ENCODE measurements around the gene ARL15. TPM values are rescaled to one million over a fixed set of nuclear protein-coding genes. Genes with fewer than 3 reads are reported as not detected.

The ARL15 gene
- polyA plus RNA-seq, 1 of the 3 experiments (the other 2 are of a cell fraction) = 6.4 TPM

GRCh38 chr5:54274944-54275343, 35.4 kb downstream of the ARL15 start:
- DNase-seq = no peak
- Histone ChIP-seq H3F3A (replicated peaks; ENCODE audit: insufficient read depth) (no peaks in the 10 kb centered on the region), H3K9me3 (no peaks in the 10 kb centered on the region), H3K4me1 (ENCODE audit: control insufficient read depth in 1 of 2, insufficient read depth in 2 of 2, low read depth in 1 of 2, low read length in 1 of 2) (no peaks in the 10 kb centered on the region), H3K27me3 (ENCODE audit: insufficient read depth) (no peaks in the 10 kb centered on the region), H3K79me2 (ENCODE audit: insufficient read depth) (no peaks in the 10 kb centered on the region; the same call in 1 of the 2 replicates), H4K20me1 (ENCODE audit: insufficient read depth) (no peaks in the 10 kb centered on the region), H3K9me2 (no peaks in the 10 kb centered on the region), H3K9ac (no peak overlapping the region), H3K4me2 (no peak overlapping the region), H3K4me3 (ENCODE audit: low read depth in 2 of 2, low read length in 1 of 2) (no peak overlapping the region), H3K36me3 (replicated peaks in 1 of 2; ENCODE audit: control insufficient read depth in 1 of 2, insufficient read depth in 2 of 2, low read length in 1 of 2) (no peaks in the 10 kb centered on the region), H2AFZ (ENCODE audit: low read depth) (no peak overlapping the region), H3K27ac (ENCODE audit: low read depth in 2 of 2, low read length in 1 of 2) (no peak overlapping the region)
- no peak for TF ChIP-seq YY1 (IDR thresholded peaks at IDR 0.05; ENCODE audit: low read depth)
- TF ChIP-seq CTCF (IDR thresholded peaks at IDR 0.05) = no peak
- TF ChIP-seq USF2 (IDR thresholded peaks at IDR 0.05; ENCODE audit: borderline replicate concordance, low read depth, low read length) = no peak
- no peak for TF ChIP-seq TAF1 (IDR thresholded peaks at IDR 0.05; ENCODE audit: borderline replicate concordance, low read depth, low read length)
- no peak for TF ChIP-seq GATA2 (CRISPR knock-in tag; IDR thresholded peaks at IDR 0.05)
- no peak for TF ChIP-seq CHD2 (IDR thresholded peaks at IDR 0.05; ENCODE audit: low read length, partially characterized antibody)
- ChIA-PET POLR2A (no interaction called here), CTCF (no interaction called here)
- 86% methylated on average over 2 of the region's 2 CpGs for WGBS (ENCODE audit: low lambda C conversion rate)

- H3K4me3 ChIP-seq (ENCODE audit: low read depth in 2 of 2, low read length in 1 of 2) = no peak overlapping the region
- no peaks in the 10 kb centered on the region for H3K4me1 ChIP-seq (ENCODE audit: control insufficient read depth in 1 of 2, insufficient read depth in 2 of 2, low read depth in 1 of 2, low read length in 1 of 2)
- no peaks in the 10 kb centered on the region for H3K9me3 ChIP-seq
- no peaks in the 10 kb centered on the region; the same call in 1 of the 2 replicates for H3K79me2 ChIP-seq (ENCODE audit: insufficient read depth)
- no peak overlapping the region for H3K9ac ChIP-seq
- no peak overlapping the region for H2AFZ ChIP-seq (ENCODE audit: low read depth)
- H3K27me3 ChIP-seq (ENCODE audit: insufficient read depth) = no peaks in the 10 kb centered on the region
- no peaks in the 10 kb centered on the region for H3F3A ChIP-seq (replicated peaks; ENCODE audit: insufficient read depth)
- CTCF ChIA-PET = no interaction called here
- TF ChIP-seq TAF1 (IDR thresholded peaks at IDR 0.05; ENCODE audit: borderline replicate concordance, low read depth, low read length) = no peak
- TF ChIP-seq CHD2 (IDR thresholded peaks at IDR 0.05; ENCODE audit: low read length, partially characterized antibody) = no peak
- no peak for TF ChIP-seq EP300 (IDR thresholded peaks at IDR 0.05; ENCODE audit: borderline replicate concordance in 1 of 2, low read depth in 1 of 2, low read length in 1 of 2)
- TF ChIP-seq SMC3 (IDR thresholded peaks at IDR 0.05; ENCODE audit: low read depth, low read length) = no peak
- no peak for TF ChIP-seq REST (IDR thresholded peaks at IDR 0.05; ENCODE audit: low read depth, low read length)
- no peak for TF ChIP-seq NRF1 (IDR thresholded peaks at IDR 0.05; ENCODE audit: low read depth, low read length)
- TF ChIP-seq RXRA (IDR thresholded peaks at IDR 0.05; ENCODE audit: borderline replicate concordance, low read depth) = no peak
- no peak for TF ChIP-seq MAX (IDR thresholded peaks at IDR 0.05; ENCODE audit: low read depth)
- TF ChIP-seq POLR2AphosphoS5 (IDR thresholded peaks at IDR 0.05; ENCODE audit: low read depth, low read length) = no peak
- no peak for TF ChIP-seq TCF12 (IDR thresholded peaks at IDR 0.05)
- no peak for TF ChIP-seq JUND (IDR thresholded peaks at IDR 0.05)
- no peak for TF ChIP-seq CTCF (IDR thresholded peaks at IDR 0.05)
- no peak for TF ChIP-seq EZH2phosphoT487 (IDR thresholded peaks at IDR 0.05; ENCODE audit: borderline replicate concordance, low read depth)
- DNase-seq = no peak
- no peak overlapping the region for H3K27ac ChIP-seq (ENCODE audit: low read depth in 2 of 2, low read length in 1 of 2)
- H3K9me2 ChIP-seq = no peaks in the 10 kb centered on the region
- POLR2A ChIA-PET = no interaction called here
- 85% methylated on average over 6 of the region's 6 CpGs for WGBS (ENCODE audit: low lambda C conversion rate)
- H4K20me1 ChIP-seq (ENCODE audit: insufficient read depth) = no peaks in the 10 kb centered on the region
- no peaks in the 10 kb centered on the region for H3K36me3 ChIP-seq (replicated peaks in 1 of 2; ENCODE audit: control insufficient read depth in 1 of 2, insufficient read depth in 2 of 2, low read length in 1 of 2)
- H3K4me2 ChIP-seq = no peak overlapping the region
Observed at GRCh38 chr5:54273715-54274114, 36.7 kb downstream of the ARL15 start.

All from SK-N-SH (cell line).